Right lobe of liver (tissue), 6 donors: ENCODE data around the gene TEPSIN. TPM values are rescaled to one million over a fixed set of nuclear protein-coding genes. Genes with fewer than 3 reads are reported as not detected.

ENCODE experiments used
- ATAC-seq, 4 donors: fragments of 200-7000 bp; cut with Tn5 transposase; one replicate each; pipeline ENCODE4 v1.9.1; 2020; ENCODE audit warnings: mild to moderate bottlenecking in 4 of 4, moderate library complexity in 4 of 4
- DNase-seq, 3 donors: peaks; one replicate each; pipeline ENCODE4 v3.0.0-alpha.2; 2020
- H3K27ac ChIP-seq, 3 donors: fragments of 200-600 bp; one replicate each; pipeline ENCODE4 v1.8.0; 2022
- H3K27me3 ChIP-seq, 2 donors: fragments of 200-600 bp; one replicate each; pipeline ENCODE4 v1.8.0; 2022
- H3K36me3 ChIP-seq, 4 donors: fragments of 200-600 bp; sonication (generic) in 1 of 4; one replicate each; pipeline versions ENCODE4 v1.5.1 to v1.8.0; 2017 to 2022; ENCODE audit warnings: control low read depth in 1 of 4
- H3K4me1 ChIP-seq, 4 donors: fragments of 200-600 bp; sonication (generic) in 1 of 4; one replicate each; pipeline versions ENCODE4 v1.5.1 to v1.8.0; 2017 to 2022; ENCODE audit warnings: control low read depth in 1 of 4
- H3K4me3 ChIP-seq, 3 donors: fragments of 200-600 bp; one replicate each; pipeline ENCODE4 v1.8.0; 2022
- H3K9me3 ChIP-seq, 4 donors: fragments of 200-600 bp; sonication (generic) in 1 of 4; one replicate each; pipeline versions ENCODE4 v1.5.1 to v1.8.0; 2017 to 2022; ENCODE audit warnings: control low read depth in 1 of 4
- POLR2A ChIP-seq: fragments of 450-650 bp; IDR thresholded peaks from one replicate; pipeline ENCODE4 v1.6.1; 2017; ENCODE audit warnings: antibody characterized with exemption, mild to moderate bottlenecking
- WGBS: methylation state at CpG from one replicate; pipeline ENCODE4 v1.1.6; 2018; ENCODE audit warnings: low coverage, low lambda C conversion rate; ENCODE audit not compliant: insufficient coverage; ENCODE audit errors: missing lambda C conversion rate; 5-methylcytosine and 5-hydroxymethylcytosine counted together
- intact Hi-C, 2 donors: fragments of 100-400 bp; cut with DNase I; formaldehyde crosslinking; loops; one replicate each; pipeline versions ENCODE4 v1.11.2 to v1.14.1; 2022
- total RNA-seq, 6 experiments: library from RNA; depleted of rRNA in 2 of 6; stranded (reverse); fragments of >200 nt in 2 of 6; fragmentation: NEBNext Ultra II Directional in 3 of 6; extraction: Animal tissue kit (Norgen Biotek cat#: 25700) in 3 of 6; gene quantifications; one replicate each; pipeline versions ENCODE4 v1.1.0 to v1.2.4, GENCODE V29; 2016 to 2023
- TF ChIP-seq, protein P1 (sequence below), 4 donors: fragments of 200-600 bp in 3 of 4; fragments of 450-650 bp in 1 of 4; IDR thresholded peaks; one replicate each; pipeline versions ENCODE4 v1.5.1 to v1.8.0; 2016 to 2022; ENCODE audit warnings: antibody characterized with exemption in 4 of 4, mild to moderate bottlenecking in 2 of 4
- donor health status: DM: no; HTN: yes; CAD: no.
- donor health status: DM: no; HTN: no; CAD: no.
- donor health status: DM: no; HTN: no; CAD: no.
- donor health status: DM: no; HTN: yes; CAD: no.
- donor health status: DM: no; HTN: yes; CAD: no.

The TEPSIN gene
- total RNA-seq, 6 experiments from 2014 or later = 11.9 to 27.6 (median 18.1) TPM

DNA sequence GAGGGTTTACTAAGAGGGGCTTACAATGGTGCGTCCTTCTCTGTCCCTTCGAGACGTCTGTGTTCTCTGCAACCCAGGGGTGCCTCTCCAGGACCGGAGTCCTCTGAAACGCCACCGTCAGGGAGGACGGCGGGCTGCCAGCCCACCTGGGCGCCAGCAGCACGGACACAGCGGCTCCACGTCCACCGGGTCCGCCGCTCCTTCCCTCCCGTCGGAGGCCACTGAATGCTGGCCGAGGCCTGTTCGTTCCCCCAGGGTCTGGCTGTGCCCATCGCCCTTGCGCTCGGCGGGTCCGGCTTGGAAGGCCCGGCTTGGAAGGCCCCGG, 403 bp downstream of the TEPSIN start:
- WGBS = 0% methylated on average over 2 of the region's 26 CpGs
- Histone ChIP-seq H3K36me3 (peaks cover 0 to 2% (median 0%) of the 10 kb centered on the region in 4 donors), H3K27ac (peak overlapping the region in 2 of 3 donors; percentile 53 to 62), H3K4me1 (peaks cover 0 to 12% (median 5%) of the 10 kb centered on the region in 4 donors), H3K9me3 (no peaks in the 10 kb centered on the region), H3K4me3 (peak overlapping the region; percentile 98 to 99 (median 99)), H3K27me3 (no peaks in the 10 kb centered on the region)
- intact Hi-C loops = loop anchor here in 1 of 2 donors (10.0 kb wide), 1 partner anchor 94 kb away; no protein-coding TSS in a partner anchor
- TF ChIP-seq POLR2A = no peak
- TF ChIP-seq, protein P1, sequence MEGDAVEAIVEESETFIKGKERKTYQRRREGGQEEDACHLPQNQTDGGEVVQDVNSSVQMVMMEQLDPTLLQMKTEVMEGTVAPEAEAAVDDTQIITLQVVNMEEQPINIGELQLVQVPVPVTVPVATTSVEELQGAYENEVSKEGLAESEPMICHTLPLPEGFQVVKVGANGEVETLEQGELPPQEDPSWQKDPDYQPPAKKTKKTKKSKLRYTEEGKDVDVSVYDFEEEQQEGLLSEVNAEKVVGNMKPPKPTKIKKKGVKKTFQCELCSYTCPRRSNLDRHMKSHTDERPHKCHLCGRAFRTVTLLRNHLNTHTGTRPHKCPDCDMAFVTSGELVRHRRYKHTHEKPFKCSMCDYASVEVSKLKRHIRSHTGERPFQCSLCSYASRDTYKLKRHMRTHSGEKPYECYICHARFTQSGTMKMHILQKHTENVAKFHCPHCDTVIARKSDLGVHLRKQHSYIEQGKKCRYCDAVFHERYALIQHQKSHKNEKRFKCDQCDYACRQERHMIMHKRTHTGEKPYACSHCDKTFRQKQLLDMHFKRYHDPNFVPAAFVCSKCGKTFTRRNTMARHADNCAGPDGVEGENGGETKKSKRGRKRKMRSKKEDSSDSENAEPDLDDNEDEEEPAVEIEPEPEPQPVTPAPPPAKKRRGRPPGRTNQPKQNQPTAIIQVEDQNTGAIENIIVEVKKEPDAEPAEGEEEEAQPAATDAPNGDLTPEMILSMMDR (IDR thresholded peaks at IDR 0.05) = no peak
- no peak for DNase-seq
- ATAC-seq = no peak

DNA sequence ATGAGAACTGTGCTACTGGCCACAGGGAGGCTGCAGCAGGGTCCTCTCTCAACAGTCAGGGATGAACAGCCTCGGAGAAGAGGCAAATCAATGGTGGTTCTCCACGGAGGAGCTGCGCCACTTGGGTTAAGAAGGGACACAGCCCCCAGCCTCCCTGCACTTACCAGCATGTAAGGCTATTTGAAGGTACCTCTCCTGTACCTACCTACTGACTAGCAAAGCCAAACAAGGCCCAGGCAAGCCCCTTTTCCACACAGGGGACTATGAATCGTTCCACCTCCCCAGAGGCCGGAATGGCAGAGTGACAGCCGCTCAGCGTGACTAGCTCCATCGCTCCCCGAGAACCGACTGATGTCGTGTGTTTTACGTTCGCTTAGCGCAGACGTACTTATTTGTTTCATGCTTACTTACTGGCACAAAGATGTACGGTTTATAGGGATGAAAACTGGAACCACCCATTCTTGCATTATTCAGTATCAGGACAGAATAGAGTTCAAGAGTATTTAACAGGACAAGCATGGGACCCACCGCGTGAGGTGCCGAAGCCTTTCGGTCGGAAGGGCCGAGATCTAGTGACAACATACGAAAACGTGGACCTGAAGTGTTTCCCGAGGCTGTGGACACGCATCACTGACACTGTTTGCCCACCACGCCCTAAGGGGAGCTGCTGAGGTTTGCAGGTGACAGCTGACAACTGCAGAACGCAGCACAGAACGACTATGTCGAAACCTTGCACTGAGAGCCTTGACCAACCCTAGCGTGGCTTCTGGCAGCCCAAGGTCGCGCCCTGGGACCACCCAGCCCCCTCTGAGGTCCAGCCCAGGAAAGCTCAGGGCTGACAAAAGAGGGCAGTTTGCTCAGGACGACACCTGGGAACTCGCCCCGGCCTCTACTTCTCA, 1.0 kb downstream of the TEPSIN start:
- peaks cover 0 to 12% (median 5%) of the 10 kb centered on the region in 4 donors for H3K4me1 ChIP-seq
- ATAC-seq = no peak
- no peak for DNase-seq
- H3K27ac ChIP-seq = no peak overlapping the region
- H3K27me3 ChIP-seq = no peaks in the 10 kb centered on the region
- 49% methylated on average over 9 of the region's 36 CpGs for WGBS
- intact Hi-C loops = loop anchor here in 1 of 2 donors (10.0 kb wide), 1 partner anchor 93 kb away; no protein-coding TSS in a partner anchor
- no peaks in the 10 kb centered on the region for H3K9me3 ChIP-seq
- H3K4me3 ChIP-seq = peak overlapping the region; percentile 98 to 99 (median 99)
- peaks cover 0 to 6% (median 1%) of the 10 kb centered on the region in 4 donors for H3K36me3 ChIP-seq
- TF ChIP-seq, protein P1 (IDR thresholded peaks at IDR 0.05) = no peak

DNA sequence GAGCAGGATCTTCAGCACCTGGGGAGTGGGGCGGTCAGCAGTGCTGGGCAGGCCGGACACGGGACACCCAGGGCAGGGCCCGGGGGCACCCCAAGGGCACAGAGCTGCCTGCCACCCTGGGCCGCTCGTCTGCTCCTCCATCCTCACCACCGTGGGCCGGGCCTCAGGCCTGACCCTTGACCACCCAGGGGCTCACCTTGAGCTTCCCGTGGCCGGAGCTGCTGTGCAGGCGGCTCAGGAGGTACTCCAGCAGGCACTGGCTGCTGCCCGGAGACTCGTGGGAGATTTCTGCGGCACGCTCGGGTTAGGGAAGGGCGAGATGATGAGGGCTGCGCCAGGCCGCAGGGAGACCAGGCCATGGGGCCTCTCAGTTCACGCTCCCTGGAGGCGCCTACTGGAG, 2.1 kb downstream of the TEPSIN start:
- no peaks in the 10 kb centered on the region for H3K27me3 ChIP-seq
- H3K9me3 ChIP-seq = no peaks in the 10 kb centered on the region
- H3K4me1 ChIP-seq = peaks cover 0 to 12% (median 5%) of the 10 kb centered on the region in 4 donors
- H3K27ac ChIP-seq = no peak overlapping the region
- H3K36me3 ChIP-seq = peaks cover 0 to 14% (median 1%) of the 10 kb centered on the region in 4 donors
- WGBS = no CpG with 5 or more reads among the region's 21 CpGs
- DNase-seq = no peak
- intact Hi-C loops = loop anchor here in 1 of 2 donors (10.0 kb wide), 1 partner anchor 92 kb away; no protein-coding TSS in a partner anchor
- no peak for ATAC-seq
- TF ChIP-seq, protein P1 (IDR thresholded peaks at IDR 0.05) = no peak
- TF ChIP-seq POLR2A = no peak
- H3K4me3 ChIP-seq = no peak overlapping the region

DNA sequence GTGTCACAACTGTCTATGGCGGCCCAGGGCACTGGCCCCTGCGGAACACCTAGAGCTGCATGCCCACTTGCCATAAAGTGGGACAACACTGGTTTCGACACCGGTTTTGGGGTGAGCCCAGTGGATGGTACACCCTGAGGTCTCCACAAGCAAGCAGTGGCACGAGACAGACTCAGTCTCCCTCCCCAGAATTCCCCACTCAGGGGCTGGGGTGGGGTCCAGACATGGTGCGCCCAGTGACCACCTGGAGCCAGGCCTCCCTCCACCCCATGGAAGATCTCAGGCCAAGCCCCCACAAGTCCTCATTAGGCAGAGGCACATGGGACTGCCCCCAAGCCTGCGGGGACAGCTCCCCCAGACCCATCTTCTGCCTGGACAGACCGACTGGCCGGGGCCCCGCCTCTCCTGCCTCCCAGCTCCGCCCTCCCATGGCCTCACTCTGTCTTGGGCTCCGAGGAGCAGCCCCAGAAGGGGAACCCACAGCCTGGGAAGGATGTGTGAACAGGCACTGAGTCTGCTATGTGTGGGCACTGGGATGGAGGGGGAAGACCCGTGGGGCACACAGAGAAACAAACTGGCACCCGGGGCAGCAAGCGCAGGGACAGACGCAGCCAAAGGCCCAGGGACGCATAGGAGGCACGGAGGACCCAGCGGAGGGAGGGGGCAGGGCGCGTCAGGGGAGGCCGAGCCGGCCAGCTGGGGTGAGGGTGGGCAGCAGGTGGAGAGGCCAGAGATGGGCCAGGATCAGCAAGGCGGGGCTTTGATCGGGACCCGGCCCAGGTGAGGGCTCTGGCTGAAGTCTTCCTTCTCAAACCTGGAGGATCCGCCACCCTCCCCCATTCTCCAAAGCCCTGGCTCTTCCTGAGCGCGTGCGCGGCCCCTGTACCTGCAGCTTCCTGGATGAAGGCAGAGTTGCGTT, 2.8 kb downstream of the TEPSIN start:
- DNase-seq (peak in 1 of 3 donors; percentile 20), ATAC-seq (no peak)
- no peak overlapping the region for H3K27ac ChIP-seq
- peaks cover 0 to 12% (median 5%) of the 10 kb centered on the region in 4 donors for H3K4me1 ChIP-seq
- H3K27me3 ChIP-seq = no peaks in the 10 kb centered on the region
- intact Hi-C loops = loop anchor here in 1 of 2 donors (10.0 kb wide), 1 partner anchor 91 kb away; no protein-coding TSS in a partner anchor
- H3K36me3 ChIP-seq = peaks cover 0 to 14% (median 1%) of the 10 kb centered on the region in 4 donors
- WGBS = 92% methylated on average over 8 of the region's 32 CpGs
- no peak for TF ChIP-seq POLR2A
- TF ChIP-seq, protein P1 (IDR thresholded peaks at IDR 0.05) = no peak
- no peaks in the 10 kb centered on the region for H3K9me3 ChIP-seq
- no peak overlapping the region for H3K4me3 ChIP-seq
